NCI-H1048 (cell line): Measurements from ENCODE around the gene ZNF212.
"Not testable (repeated sequence)": the region's sequence is repeated elsewhere in the genome, so short reads cannot be mapped to it uniquely, and the experiment has no call there.

Source experiments
- DNase-seq: peaks from one replicate; lab custom pipeline; 2025; lab: John Stamatoyannopoulos, UW

The ZNF212 gene

DNA sequence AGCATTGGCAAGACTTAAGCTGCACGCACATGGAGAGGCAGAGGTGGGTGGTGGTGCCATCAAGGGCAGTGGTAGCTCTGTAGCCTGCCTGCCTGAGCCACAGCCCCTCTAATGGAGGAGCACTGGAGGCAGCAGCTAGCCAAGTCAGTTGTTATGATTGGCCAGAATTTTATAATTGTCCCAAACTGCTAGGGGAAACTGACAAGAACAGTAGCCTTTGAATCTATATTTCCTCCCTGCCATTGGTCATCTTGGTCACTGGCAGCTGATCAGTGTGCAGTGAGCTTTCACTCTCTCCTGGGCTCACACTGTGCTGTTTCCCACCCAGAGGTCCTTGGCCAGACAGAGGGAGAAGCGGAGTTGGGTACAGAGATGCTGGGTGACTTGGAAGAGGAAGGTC lies 12.9 kb downstream of the ZNF212 start:
- no peak for DNase-seq

DNA sequence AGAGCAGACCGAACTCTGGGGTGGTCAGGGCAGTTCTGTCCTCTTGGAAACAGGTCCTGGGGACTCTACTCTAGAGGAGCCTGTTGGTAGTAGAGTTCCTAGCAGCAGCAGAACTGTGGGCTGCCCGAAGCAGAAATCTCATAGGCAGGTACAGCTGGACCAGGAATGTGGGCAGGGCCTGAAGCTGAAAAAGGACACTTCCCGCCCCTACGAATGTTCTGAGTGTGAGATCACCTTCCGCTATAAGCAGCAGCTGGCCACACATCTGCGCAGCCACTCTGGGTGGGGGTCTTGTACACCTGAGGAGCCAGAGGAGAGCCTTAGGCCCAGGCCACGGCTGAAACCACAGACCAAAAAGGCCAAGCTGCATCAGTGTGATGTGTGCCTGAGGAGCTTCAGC lies 14.2 kb downstream of the ZNF212 start:
- DNase-seq, result no peak

DNA sequence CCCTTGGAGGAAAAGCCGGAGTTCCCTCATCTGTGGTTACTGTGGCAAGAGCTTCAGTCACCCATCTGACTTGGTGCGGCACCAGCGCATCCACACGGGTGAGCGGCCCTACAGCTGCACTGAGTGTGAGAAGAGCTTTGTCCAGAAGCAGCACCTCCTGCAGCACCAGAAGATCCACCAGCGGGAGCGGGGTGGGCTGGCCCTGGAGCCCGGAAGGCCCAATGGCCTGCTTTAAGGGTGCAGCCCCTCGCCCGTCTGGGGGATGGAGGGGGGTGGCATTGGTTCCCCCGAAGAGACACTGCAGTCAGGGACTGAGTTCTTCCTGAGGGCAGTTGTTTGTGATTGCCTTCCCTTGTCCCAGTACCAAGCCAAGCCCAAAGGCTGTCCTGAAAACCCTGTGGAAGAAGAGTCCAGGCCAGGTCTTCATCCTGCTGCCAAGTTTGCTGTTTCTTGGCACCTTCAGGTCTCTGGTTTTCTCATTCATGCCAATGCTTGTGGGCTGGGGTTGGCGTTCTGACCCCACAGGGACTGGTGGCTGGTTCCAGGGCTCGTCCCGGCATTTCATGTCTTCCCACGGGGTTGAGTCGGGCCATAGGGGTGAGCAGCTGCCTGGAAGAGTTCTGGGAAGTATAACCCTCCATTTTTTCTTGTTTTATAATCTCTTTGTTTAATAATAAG lies 14.9 kb downstream of the ZNF212 start:
- DNase-seq, result no peak

DNA sequence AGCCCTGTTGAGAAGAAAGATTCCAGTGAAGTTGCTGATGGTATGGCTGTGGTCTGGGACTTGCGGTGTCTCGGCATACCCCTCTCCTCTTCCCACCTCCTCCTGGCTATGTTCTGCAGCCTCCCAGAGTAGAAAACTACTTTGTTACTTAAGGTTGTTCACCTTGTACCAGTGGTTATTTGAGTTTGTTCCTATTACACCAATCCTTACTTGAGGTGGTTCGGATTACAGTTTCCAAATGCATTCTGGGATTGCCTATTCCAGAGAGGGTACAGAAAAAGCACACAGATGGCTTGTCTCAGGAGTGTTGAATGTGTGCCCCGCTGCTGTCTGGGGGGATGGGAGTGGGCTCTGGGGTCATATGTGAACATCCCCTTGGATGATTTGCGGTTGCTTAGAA lies 15.7 kb downstream of the ZNF212 start:
- DNase-seq, result no peak

DNA sequence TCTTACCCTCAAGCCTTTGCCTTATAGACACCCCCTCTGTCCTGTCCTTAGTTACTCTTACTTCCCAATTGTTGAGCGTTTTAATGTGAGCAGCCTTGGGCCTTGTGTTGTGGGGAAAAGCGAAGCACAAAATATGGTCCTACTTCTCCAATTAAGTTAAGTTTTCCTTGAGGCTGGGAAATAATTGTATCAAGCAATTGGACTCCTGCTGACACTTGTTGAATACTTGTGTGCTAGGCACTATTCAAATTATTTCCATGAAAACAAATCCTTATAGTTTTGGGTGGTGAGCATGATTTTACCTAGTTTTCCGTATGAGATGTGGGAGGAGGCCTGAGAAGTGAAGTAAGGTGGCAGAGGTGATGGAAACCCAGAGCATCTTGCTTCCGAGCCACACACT lies 17.1 kb downstream of the ZNF212 start:
- DNase-seq, result no peak

DNA sequence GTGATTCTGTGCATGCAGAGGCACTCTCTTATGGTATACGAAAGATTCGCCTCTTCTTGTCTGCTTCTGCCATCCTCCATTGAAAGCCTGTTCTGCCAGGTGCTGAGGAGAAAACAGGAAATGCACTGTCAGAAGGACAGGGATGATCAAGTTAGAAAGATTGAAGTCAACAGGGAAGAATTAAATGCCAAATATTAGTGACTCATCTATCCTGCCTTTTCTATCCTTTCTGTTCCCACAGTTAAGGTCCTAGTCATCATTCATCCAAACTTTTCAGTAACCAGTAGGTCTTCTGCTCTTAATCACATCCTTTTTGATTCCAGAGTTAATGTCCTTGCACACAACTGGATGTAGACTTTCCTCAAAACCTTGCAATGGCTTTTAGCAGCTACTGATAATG lies 17.7 kb downstream of the ZNF212 start:
- DNase-seq, result no peak

DNA sequence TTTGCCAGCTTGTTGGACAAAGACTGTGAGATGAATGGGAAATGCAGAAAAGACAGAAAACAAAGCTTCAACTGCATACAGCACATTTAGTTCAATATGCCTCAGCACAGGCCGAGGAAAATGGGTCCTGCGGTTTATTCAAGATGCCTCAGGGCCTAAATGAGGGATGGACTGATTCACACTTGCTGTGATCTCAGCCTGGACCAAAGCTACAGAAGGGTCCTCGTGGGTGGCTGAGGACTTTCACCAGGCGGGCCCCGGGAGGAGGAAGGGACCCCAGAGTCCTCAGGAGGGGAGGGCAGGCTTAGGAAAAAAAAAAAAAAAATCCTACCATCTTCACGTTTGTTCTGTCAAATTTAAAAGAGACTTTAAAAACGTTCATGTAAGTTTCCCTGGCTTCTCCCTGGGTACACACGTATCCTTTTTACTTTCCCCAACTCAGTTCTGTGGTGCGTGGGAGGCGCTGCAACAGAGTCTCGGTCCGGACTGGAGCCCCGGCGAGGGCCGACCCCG lies 21.9 kb downstream of the ZNF212 start:
- DNase-seq, result no peak

DNA sequence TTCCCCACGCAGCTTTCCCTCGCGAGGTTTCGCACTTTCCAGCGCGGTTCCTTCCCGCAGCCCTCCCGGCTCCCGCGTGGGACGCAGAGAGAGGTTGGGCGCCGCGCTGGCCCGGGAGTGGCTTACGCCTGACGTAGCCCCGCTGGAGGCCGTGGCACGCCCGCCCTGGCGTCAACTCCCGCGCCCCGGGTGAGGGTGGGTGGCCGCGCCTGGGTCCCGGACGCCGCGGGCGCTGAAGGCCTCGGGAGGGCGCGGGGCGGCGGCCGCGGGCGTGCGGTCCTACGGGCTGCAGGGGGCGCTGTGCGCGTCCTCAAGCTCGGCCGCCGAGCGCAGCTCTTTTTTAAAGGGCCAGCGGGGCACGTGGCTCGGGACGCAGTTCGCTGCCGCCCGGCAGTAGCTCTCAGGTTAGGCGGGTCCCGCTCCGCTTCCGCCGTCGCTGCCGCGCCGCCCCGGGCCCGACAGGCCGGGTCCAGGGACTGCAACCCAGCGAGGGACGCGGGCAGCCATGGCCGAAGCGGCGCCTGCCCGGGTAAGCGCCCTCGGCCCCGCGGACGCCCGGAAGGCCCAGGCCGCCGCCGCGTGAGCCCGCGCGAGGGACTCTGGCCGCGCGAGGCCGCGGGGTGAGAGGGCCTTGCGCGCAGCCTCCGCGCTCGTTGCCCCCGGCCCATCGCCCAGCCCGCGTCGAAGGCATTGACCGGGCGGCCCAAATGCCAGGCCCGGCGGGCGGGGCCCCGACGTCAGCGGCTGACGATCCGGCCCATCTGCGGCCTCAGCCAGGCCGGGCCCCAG lies 22.6 kb downstream of the ZNF212 start, which contains the start of gene ZNF783:
Gene ZNF783 (plus strand): TSS at position 368 of the 789 bp plus-strand sequence. CDS start 138 bp downstream, at position 506.
- peak; percentile 66 for DNase-seq

DNA sequence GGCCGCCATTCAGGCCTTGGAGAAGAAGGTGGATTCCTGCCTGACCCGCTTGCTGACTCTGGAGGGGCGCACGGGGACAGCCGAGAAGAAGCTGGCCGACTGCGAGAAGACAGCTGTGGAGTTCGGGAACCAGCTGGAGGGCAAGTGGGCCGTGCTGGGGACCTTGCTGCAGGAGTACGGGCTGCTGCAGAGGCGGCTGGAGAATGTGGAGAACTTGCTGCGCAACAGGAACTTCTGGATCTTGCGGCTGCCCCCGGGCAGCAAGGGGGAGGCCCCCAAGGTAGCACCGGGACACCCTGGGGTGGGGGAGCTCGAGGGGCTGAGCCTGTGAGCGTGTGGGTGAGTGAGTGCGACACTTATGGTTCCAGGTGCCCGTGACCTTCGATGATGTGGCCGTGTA lies 27.0 kb downstream of the ZNF212 start:
- DNase-seq, result no peak

DNA sequence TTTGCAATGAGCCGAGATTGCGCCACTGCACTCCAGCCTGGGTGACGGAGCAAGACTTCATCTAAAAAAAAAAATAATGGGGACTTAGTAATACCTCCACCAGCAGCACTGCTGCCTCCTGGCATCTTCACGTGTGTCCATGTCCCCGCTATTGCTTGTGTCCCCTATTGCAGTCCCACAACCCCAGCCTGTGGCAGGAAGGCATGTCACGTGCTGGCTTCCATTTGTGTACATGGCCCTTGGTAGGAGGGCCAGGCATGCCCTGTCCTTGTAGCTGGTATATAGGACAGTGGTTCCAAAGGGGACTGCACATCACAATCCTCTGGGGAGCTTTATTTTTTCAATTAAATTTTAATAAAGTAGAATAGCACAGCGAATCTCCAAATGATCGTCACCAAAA lies 28.3 kb downstream of the ZNF212 start:
- DNase-seq, result no peak

DNA sequence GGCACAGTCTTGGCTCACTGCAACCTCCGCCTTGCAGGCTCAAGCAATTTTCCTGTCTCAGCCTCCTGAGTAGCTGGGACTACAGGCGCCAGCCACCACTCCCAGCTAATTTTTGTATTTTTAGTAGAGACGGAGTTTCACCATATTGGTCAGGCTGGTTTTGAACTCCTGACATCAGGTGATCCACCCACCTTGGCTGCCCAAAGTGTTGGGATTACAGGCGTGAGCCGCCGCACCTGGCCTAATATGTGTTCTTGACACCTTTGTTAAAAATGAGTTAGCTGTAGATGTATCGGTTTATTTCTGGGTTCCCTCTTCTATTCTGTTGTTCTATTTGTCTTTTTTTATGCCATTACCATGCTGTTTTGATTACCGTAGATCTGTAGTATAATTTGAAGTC lies 35.0 kb downstream of the ZNF212 start:
- DNase-seq, result not testable (repeated sequence)

DNA sequence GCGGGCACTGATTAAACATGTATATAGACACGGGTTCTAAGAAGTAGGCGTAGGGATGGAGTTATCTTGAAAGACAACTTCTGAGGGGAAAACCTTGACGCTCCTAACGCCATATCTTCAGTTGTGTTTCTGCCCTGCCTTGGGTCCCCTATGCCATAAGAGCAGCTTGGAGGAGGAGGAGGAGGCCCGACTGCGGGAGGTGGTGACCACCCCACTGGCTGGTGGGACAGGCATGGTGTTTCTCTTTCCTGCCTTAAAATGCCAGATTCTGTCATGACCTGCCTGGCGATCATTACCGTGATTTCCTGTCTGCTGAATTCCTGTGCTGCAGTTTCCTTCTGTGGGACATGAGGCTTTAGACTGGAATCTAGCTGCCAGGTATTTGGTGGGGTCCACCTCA lies 38.4 kb downstream of the ZNF212 start:
- DNase-seq, result no peak

DNA sequence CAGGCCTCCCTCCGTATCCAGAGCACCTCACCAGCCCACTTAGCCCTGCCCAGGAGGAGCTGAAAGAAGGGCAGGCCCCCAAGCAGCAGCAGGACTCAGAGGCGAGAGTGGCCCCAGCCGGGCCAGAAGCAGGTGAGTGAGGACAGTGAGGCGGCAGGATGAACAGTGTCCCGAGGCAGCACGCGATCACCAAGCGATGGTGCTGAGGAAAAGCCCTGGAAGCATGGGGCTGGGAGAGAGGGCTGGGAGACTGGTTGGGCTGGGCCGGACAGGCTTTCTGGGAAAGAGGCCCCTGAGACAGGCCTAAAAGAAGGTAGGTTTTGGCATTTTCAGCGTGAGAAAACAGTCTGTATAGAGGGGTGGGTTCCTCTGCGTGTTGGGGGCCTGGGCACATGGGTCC lies 38.9 kb downstream of the ZNF212 start:
- no peak for DNase-seq

DNA sequence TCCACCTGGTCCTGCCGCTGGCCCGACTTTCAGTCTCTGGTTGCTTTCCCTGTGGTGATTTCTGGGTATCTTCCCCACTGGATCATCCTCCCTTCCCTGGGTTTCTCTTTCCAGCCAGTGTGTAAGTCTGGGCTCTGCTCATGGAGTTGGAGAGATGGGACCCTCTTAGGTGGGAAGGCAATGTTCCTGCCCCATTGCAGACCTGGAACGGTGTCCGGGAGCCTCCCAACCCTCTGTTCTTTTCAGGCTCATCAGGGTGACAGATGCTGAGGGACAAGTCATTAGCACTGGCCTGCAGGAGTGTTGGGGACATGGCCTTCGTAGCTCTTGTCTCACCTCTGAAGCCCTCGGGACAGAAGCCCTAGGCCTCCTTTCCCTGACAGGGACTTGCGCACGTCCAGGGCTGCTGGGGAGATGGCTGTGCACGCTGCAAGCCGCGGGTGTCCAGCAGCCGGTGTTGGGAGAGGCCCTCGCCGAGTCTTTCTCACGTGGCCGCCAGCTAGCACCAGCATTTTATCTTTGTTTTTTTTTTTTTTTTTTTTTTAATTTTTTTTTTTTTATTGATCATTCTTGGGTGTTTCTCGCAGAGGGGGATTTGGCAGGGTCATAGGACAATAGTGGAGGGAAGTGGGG lies 39.8 kb downstream of the ZNF212 start:
- no peak for DNase-seq

DNA sequence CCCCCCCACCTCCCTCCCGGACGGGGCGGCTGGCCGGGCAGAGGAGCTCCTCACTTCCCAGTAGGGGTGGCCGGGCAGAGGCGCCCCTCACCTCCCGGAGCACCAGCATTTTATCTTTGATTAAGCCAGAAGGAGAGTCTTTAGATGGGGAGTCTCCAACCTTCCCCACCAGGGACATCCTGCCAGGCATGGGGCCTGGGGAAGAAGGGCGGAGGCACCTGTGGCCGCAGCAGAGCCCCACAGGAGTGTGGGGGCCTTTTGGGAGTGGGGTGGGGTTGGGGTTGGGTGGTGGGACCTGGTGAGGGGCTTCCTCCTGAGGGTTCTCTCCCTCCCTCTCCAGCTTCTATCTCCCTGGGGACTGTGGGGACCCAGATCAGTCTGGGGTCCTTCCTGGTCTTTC lies 40.7 kb downstream of the ZNF212 start:
- DNase-seq, result no peak

DNA sequence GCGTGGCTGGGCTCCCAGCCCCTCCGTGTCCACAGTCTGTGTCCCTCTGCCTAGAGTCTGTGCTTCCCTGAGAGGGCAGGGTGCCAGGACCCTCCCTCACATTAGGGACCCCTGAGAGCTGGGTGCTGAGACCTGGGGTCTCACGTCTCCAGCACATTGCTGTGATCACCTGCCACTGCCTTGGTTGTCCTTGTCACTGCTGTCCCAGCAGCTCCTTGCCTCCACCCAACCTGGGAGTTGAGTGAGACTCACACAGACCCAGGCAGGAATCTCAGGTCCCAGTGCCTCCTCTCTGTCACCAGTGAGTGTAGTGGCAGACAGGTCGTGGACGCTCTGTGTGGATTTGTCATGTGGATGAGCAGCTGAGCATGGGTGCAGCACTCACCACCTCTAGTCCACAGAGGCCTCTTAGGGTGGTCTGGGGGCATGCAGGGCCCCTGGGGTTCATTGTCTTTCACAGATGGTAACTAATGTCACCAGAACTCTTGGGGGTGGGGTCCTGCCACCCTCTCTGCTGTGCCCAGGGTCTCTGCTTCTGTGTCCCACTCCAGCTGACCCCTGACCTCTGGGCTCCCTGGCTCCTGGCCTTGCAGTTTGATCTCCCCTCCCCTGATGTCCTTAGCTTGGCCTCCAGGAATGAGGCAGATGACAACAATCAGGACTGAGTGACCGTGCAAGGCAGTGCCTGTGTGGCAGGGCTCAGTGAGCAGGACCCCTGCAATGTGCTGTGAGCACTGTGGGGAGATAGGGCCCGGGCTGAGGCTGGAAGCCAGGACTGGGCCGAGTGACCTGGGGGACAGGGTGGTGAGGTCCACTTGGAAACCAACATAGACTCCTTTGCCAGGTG lies 41.4 kb downstream of the ZNF212 start:
- no peak for DNase-seq

DNA sequence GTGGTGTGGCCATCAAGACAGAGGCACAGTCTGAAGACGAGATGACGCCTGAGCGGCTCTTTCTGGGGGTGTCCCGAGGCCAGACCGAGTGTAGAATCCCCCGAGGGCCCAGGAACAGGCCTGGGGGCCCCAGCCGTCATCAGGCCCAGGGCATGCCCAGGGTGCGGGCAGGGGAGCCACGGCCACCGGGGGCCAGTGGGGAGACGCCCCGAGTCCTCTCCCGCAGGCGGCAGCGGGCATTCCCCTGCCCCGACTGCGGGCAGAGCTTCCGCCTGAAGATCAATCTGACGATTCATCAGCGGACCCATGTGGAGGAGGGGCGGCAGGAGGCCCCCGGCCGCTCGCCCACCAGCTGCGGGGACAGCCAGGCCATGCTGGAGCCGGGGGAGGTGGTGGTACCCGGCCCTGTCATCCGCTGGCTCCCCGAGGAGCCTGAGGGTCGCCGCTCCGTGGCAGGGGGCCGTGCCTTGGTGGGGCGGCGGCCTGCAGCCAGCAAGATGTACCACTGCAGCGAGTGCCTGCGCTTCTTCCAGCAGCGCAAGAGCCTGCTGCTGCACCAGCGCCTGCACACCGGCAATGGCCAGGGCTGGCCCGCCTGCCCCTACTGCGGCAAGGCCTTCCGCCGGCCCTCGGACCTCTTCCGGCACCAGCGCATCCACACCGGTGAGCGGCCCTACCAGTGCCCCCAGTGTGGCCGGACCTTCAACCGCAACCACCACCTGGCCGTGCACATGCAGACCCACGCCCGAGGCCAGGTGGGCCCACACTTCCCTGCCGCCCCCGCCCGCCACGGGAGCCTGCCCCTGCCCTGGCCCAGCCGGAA lies 42.3 kb downstream of the ZNF212 start:
- DNase-seq, result no peak

DNA sequence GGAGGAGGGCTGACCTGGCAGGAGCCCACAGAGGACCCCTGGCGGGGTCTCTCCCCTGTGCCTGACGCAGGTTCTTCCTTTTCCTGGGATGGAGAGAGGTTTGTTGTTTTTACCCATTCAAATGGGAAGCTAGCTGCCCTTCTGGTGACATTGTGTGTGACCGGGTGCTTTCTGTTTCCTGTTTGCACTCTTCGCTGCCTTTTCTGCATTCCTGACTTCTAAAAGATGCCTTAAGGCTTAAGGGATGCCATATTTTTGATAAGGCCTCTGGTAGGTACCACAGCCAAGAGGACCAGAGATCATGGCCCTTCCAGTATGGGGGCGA lies 42.8 kb downstream of the ZNF212 start:
- no peak for DNase-seq

DNA sequence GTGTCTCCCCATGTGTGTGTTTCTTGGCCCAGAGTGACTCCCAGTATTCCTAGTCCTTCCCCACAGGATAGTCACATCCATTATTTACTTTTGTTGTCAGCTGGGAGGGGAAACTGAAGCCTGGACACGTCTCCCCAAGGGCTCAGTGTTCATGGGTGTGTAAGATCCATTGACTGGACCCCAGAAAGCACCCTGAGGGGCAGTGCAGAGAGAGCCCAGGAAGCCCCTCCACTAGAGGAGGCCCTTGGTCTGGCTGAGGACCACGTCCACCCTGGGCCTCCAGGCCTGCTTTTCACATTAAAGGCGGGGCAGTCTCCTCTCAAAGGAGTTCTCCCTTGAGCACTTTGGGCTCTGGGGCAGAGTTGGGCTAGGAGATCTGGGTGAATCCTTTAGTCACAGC lies 43.9 kb downstream of the ZNF212 start:
- no peak for DNase-seq

DNA sequence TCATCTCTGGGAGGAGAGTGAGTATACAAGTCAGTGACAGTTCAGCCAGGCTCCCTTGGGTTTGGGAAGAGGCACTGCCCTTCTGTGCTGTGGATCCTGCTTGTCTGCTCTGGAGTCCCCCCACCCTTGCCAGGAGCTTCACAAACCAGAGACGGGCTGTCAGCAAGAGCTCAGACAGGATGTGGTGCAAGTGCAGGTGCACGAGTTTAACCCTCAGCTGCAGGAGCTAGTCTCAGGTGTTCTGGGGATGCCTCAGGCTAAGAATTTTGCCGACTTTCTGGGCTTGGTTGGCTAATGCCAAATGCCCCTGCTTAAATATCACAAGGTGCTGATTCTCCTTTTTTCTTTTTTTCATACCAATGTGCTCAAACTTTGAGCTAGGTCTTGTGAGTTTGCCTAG lies 44.9 kb downstream of the ZNF212 start:
- DNase-seq, result no peak

DNA sequence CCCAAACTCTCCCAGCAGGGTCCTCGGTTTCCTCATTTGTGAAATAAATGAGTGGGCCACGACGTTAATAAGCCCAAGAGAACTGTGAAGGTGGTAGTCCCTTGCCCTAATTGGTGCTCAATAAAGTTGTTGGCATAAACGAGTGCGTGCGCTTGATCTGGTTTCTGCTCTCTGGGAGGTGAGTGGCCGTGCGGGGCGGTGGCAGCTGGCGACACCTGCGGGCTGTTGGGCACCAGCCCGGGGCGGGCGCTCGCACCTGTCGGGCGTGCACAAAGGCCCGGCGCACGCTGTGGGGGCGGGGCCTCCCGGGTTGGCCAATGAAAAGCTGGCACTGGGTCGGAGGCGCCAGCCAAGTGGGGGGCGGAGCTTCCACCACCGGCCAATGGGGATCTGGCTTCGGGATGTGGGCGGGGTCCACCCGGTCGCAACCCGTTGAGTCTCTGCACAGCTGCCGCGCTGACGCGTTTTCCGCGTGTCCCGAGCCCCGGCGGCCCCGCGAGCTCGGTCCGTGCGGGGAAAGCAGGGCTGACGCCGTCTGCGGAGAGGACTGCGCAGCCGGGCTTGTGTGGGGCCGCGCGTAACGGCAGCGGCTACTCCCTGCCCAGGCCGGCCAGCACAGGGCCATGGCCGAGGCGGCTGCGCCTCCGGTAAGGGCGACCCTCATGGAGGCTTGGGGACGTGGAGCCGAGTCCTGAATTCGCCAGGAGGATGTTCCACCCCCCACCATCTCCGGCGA lies 45.6 kb downstream of the ZNF212 start:
- DNase-seq, result peak; percentile 88
